AG09309 (cell line): ENCODE measurements around the gene BATF2.
"Not testable (repeated sequence)": the region's sequence is repeated elsewhere in the genome, so short reads cannot be mapped to it uniquely, and the experiment has no call there.

Source experiments
- DNase-seq: peaks from one replicate; pipeline ENCODE4 v3.0.0-alpha.2; 2010; ENCODE audit warnings: low read depth
- H3K4me3 ChIP-seq: 2 replicates; pipeline ENCODE4 v1.5.1; 2011; ENCODE audit warnings: mild to moderate bottlenecking, low read depth, low read length, moderate library complexity; ENCODE audit not compliant: control insufficient read depth
- TF ChIP-seq, protein P1 (sequence below): IDR thresholded peaks from 2 replicates; pipeline ENCODE4 v1.5.1; 2011; ENCODE audit warnings: mild to moderate bottlenecking, low read depth, low read length, inconsistent platforms; ENCODE audit not compliant: insufficient read depth, control insufficient read depth; ENCODE audit errors: missing control alignments

BATF2 gene

DNA sequence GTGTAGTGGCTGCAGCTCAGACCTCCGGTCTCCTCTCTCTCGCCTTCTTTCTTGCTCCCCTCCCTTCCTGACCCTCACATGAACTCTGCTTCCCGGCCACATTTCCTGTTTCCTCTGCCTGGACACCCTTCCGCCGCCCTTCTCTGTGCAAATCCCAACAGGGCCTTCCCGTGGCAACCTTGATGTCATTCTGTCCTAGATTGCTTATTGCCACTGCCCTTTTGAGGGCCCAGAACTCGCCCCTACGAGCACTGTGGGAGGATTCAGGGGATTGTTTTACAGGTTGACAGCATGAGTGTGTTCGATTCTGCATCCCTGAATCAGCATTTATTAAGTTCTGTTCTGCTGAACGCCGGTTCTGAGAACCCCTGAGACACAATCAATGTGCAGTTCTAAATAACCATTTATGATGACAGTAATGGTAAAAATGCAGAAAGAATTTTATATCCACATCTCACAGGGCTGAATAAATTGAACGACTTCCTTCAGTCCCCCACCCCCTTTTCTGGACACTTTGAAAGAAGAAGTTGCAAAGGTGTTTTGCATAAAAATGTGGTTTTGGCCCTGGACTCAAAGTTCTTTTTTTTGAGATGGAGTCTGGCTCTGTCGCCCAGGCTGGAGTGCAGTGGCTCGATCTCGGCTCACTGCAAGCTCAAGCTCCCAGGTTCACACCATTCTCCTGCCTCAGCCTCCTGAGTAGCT, 6.4 kb downstream of the BATF2 start:
- no peak for DNase-seq
- no peak overlapping the region for H3K4me3 ChIP-seq
- TF ChIP-seq, protein P1, sequence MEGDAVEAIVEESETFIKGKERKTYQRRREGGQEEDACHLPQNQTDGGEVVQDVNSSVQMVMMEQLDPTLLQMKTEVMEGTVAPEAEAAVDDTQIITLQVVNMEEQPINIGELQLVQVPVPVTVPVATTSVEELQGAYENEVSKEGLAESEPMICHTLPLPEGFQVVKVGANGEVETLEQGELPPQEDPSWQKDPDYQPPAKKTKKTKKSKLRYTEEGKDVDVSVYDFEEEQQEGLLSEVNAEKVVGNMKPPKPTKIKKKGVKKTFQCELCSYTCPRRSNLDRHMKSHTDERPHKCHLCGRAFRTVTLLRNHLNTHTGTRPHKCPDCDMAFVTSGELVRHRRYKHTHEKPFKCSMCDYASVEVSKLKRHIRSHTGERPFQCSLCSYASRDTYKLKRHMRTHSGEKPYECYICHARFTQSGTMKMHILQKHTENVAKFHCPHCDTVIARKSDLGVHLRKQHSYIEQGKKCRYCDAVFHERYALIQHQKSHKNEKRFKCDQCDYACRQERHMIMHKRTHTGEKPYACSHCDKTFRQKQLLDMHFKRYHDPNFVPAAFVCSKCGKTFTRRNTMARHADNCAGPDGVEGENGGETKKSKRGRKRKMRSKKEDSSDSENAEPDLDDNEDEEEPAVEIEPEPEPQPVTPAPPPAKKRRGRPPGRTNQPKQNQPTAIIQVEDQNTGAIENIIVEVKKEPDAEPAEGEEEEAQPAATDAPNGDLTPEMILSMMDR: no peak

DNA sequence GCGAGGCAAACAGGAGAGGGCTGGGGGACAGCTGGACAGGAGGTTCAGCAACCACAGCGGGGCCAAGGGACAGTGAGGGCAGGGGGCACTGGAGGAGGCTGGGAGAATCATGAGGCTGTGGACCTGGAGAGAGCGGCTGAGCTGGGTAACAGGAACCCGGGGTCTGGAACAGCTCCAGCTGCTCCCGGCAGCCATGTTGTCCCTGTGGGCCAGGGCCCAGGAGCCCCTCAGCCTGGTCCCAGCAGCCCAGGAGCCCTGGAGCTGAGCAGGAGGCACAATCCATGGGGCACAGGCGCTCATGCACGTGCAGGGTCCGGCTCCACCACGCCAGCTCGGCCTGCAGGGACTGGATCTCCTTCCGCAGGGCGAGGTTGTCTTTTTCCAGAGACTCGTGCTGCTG, 7.4 kb downstream of the BATF2 start:
- TF ChIP-seq, protein P1: no peak
- H3K4me3 ChIP-seq: no peak overlapping the region
- no peak for DNase-seq

DNA sequence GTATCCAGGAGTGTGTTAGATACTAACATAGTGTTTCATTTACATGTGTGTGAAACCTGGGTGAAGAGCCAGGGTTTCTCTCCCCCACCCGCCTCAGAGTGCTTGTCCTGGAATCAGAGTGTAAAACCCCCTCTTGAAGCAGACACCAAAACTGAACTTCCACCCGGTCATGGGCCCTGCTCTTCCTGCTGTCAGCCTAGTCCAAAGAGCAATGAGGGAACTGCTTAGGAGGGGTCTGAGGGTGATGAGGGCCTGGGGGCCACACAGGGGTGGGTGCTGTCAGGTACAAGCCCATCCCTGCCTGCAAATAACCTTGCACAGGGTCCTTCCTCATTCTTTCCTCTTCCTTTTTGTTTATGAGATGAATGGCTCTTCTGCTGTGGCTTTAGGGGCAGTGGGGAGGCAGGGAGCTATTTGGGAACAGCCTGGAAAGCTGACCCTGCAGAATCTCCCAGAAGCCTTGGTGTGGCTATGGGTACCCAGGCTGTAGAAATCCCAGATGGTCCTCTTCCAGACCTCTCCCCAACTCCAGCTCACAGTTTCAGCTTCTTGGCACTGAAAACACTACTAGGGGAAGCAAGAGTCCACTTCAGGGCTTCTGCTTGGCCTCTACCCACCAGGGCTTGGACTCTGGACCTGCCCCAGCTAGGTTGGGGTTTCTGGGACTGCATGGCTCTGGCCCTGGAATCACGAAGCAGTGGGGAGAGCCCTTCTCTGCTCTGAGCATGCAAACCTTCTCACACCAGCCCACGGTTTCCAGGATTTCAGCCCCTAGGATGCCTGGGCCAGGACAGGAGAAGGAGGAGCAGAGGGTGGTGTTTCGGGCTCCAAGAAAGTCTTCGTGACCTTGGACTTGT, 8.5 kb downstream of the BATF2 start:
- no peak overlapping the region for H3K4me3 ChIP-seq
- TF ChIP-seq, protein P1: no peak
- no peak for DNase-seq

DNA sequence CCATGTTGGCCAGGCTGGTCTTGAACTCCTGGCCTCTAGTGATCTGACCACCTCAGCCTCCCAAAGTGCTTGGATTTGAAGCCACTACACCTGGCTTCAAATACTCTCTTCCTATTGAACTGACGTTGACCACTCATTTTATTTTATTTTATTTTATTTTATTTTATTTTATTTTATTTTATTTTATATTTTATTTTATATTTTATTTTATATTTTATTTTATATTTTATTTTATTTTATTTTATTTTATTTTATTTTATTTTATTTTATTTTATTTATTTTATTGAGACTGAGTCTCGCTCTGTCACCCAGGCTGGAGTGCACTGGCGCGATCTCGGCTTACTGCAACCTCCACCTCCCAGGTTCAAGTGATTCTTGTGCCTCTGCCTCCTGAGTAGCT, 13.4 kb downstream of the BATF2 start:
- not testable (repeated sequence) for DNase-seq, H3K4me3 ChIP-seq

DNA sequence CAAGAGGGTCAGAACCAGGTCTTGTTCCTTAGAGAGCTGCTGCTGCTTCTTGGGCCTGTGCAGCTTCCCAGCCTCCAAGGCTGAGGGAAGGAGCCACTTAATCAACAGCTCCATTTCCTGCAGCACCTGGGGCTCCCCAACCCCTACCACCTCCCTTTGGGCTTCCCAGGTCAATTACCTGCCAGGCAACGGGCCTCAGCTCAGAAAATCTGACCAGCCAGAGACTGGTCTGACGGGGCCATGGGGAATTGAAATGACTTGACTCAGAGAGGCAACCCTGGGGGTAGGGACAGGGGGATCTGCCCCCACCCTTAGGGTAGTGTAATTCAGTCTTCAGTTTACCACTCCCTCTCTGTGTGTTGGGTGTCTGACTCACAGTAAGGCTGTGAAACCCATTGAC, 20.1 kb downstream of the BATF2 start:
- no peak overlapping the region for H3K4me3 ChIP-seq
- no peak for DNase-seq
- TF ChIP-seq, protein P1: no peak

DNA sequence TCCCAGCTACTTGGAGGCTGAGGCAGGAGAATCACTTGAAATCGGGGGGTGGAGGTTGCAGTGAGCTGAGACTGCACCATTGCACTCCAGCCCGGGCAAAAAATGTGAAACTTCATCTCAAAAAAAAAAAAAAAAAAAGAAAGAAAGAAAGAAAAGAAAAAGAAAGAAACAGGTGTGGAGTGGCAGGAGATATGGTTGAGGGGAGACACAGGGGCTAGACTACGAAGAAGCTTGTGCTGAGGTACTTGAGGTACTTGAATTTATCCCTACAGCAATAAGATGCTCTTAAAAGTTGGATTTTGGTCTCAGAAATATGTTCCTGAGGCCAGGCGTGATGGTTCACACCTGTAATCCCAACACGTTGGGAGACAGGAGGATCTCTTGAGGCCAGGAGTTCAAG, 22.6 kb downstream of the BATF2 start:
- H3K4me3 ChIP-seq: no peak overlapping the region
- TF ChIP-seq, protein P1: no peak
- no peak for DNase-seq

DNA sequence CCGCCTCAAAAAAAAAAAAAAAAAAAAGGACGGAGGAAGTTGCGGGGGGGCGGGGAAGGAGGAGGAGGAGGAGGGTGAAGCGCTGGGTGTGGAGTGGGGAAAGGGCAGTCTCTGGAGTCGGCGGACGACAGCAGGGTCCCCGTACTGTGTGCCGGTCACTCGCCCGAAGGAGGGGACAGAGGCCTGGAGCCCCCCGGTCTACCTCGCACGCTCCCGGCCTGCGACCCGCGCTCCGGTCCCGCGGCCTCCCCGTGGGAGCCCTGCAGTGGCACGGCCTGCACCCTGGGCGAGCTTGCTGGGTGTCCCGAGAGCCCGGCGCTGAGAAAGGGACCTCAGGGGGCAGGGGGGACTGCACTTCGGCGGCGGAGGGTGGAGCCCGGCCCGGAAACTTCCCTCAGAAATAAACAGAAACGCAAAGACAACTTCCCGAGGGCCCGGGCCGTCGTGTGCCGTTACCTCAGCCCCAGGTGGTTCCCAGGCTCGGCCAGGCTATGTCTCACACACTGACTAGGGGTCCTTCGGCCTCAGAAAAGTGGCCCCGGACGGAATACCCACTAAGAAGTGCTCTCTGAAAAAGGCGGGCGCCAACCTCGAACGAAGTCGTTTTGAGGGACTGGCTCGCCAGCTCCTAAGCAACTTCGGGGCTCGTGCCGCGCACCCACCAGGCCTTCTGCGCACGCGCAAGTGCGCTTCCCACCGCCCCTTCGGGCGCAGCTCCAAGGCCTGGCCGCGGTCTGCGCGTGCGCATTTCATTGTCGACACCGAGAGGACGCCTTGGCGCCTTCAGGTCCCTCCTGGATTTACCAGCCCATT, 25.1 kb downstream of the BATF2 start, which contains the start of gene MAJIN:
TSS of gene MAJIN (minus strand) at position 688 of the 813 bp plus-strand sequence. CDS start 12,703 bp downstream, outside the sequence.
- TF ChIP-seq, protein P1: no peak
- H3K4me3 ChIP-seq: no peak within 1 kb of the TSS; the same call in 1 of the 2 replicates
- DNase-seq: no peak
